ENCODE data around the gene MRPL1. TPM values are rescaled to one million over a fixed set of nuclear protein-coding genes. Genes with fewer than 3 reads are reported as not detected.
A peak's percentile ranks its signal among the peaks of the same experiment; 100 is the strongest.

MRPL1 gene
- total and polyA plus RNA-seq, 9 of the 15 experiments (the other 6 are each of a cell fraction or from before 2014, with no cell fraction given): 38.4 to 75.7 (median 63.7) TPM

DNA sequence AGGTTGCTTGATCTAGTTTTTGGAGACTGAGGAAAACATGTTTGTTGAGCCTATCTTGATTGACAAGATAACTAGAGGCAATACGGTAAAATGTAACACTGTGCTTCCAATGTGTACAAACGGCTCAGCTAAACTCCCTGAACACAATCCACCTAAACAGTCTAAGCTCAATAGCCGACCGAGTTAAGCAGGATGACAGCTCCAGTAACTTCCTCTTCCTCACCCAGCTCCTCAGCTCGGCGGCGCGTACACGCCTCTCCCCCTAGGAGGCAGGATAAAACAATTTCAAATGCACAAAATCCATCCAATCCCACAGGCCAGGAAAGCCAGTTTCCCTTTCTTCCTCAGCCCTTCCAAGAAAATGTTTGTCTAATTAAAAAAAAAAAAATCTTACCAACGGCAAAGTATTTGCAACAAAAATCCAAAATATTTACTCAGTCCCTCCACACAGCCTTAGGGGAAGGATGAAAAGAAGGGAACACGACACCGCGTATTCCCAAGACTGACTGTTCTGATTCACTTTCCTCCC, 44.5 kb upstream of the MRPL1 start (continued):
- TF ChIP-seq MEIS2 (IDR thresholded peaks at IDR 0.05; ENCODE audit: partially characterized antibody) (peak; percentile 18), RFX5 (IDR thresholded peaks at IDR 0.05; ENCODE audit: low read depth, low read length) (no peak), RAD21 (CRISPR knock-in tag; conservative IDR thresholded peaks at IDR 0.05 in 1 of 2, IDR thresholded peaks at IDR 0.05 in 1 of 2) (no peak; a peak in 1 of 4 replicates), BHLHE40 (IDR thresholded peaks at IDR 0.05; ENCODE audit: low read length) (no peak), BRD9 (IDR thresholded peaks at IDR 0.05; ENCODE audit: low read depth, partially characterized antibody) (peak; percentile 80), ZNF436 (CRISPR knock-in tag; IDR thresholded peaks at IDR 0.05) (no peak), ARID2 (IDR thresholded peaks at IDR 0.05) (peak; percentile 51; the same call in 1 of the 2 replicates), TCF7L2 (IDR thresholded peaks at IDR 0.05; ENCODE audit: low read depth, low read length) (no peak), SIX5 (IDR thresholded peaks at IDR 0.05; ENCODE audit: borderline replicate concordance in 1 of 2, insufficient read depth in 1 of 2, low read depth in 1 of 2, low read length in 2 of 2) (no peak), IRF1 (CRISPR knock-in tag; IDR thresholded peaks at IDR 0.05; ENCODE audit: borderline replicate concordance) (no peak), ZNF431 (CRISPR knock-in tag; IDR thresholded peaks at IDR 0.05) (no peak), EP400 (IDR thresholded peaks at IDR 0.05) (no peak), TSC22D4 (tag; IDR thresholded peaks at IDR 0.05) (no peak), ARID1B (IDR thresholded peaks at IDR 0.05) (no peak), KHSRP (IDR thresholded peaks at IDR 0.05) (no peak), NBN (IDR thresholded peaks at IDR 0.05; ENCODE audit: low read depth) (peak; percentile 76), SREBF2 (CRISPR knock-in tag; IDR thresholded peaks at IDR 0.05) (no peak), ETV1 (tag; conservative IDR thresholded peaks at IDR 0.05; ENCODE audit: low read depth) (0 out of 2 replicates have a peak, but pooled peaks have one; percentile 8), ZNF655 (CRISPR knock-in tag; IDR thresholded peaks at IDR 0.05) (no peak), THRA (IDR thresholded peaks at IDR 0.05) (no peak), EP300 (IDR thresholded peaks at IDR 0.05; ENCODE audit: low read length) (peak; percentile 12; the same call in 1 of the 2 replicates)
- TF ChIP-seq, protein P1, sequence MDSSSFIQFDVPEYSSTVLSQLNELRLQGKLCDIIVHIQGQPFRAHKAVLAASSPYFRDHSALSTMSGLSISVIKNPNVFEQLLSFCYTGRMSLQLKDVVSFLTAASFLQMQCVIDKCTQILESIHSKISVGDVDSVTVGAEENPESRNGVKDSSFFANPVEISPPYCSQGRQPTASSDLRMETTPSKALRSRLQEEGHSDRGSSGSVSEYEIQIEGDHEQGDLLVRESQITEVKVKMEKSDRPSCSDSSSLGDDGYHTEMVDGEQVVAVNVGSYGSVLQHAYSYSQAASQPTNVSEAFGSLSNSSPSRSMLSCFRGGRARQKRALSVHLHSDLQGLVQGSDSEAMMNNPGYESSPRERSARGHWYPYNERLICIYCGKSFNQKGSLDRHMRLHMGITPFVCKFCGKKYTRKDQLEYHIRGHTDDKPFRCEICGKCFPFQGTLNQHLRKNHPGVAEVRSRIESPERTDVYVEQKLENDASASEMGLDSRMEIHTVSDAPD (CRISPR knock-in tag; IDR thresholded peaks at IDR 0.05): no peak
- TF ChIP-seq, protein P2, sequence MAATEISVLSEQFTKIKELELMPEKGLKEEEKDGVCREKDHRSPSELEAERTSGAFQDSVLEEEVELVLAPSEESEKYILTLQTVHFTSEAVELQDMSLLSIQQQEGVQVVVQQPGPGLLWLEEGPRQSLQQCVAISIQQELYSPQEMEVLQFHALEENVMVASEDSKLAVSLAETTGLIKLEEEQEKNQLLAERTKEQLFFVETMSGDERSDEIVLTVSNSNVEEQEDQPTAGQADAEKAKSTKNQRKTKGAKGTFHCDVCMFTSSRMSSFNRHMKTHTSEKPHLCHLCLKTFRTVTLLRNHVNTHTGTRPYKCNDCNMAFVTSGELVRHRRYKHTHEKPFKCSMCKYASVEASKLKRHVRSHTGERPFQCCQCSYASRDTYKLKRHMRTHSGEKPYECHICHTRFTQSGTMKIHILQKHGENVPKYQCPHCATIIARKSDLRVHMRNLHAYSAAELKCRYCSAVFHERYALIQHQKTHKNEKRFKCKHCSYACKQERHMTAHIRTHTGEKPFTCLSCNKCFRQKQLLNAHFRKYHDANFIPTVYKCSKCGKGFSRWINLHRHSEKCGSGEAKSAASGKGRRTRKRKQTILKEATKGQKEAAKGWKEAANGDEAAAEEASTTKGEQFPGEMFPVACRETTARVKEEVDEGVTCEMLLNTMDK (IDR thresholded peaks at IDR 0.05; ENCODE audit: borderline replicate concordance, insufficient read depth, low read depth, low read length, poor library complexity, severe bottlenecking): peak; percentile 72

Data from K562 (cell line).